HG03469 (cell line): ENCODE data around the gene DDX27.

Source experiments
- ATAC-seq: cut with Tn5 transposase; IDR thresholded peaks from one replicate; pipeline ENCODE4 v1.9.1; 2021; ENCODE audit warnings: mild to moderate bottlenecking, moderate library complexity, moderate number of reproducible peaks; ENCODE audit not compliant: unreplicated experiment

DDX27 gene

DNA sequence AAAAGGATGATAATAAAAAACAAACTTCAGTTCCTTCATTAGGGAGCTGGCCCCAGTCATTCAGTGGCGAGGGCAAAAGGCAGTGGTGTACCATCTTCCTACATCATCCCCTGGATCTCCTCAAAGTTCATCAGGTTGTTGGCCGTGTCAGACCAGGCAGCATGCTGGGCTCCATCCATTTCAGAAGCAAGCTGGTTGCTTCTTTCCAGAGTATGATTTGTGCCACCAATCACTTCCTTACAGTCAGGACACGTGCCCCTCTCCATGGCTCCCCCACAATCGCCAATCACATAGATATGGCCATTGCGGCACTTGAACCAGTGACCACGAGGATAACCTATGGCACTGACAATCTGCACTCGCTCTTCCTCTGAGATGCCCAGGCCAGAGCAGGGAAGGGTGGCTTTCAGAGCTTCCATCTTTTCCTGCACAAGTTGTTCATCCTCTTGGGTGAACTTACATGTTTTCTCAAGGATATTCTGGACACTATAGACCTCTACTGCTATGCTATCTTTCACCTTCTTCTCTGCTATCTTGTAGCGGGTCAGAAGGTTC is 28.0 kb downstream of the DDX27 start:
- no peak for ATAC-seq

DNA sequence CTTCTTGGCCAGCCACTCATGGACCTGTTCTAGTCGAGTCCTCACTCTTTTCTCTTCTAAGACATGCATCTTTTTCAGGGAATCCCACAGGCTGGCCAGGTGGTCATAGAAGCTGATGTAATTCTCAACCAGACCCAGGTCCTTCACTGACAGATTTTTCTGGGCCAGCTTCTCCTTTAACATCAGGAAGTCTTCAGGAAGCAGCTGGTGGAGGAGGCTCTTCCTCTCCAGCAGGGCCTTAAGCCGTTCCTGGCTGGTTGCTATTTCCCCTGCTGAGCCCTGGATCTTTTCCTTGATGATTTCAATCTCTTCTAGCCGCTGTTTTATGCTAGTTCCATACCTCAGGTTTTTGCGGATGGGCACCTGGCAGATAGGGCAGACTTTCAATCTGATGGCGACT is 28.6 kb downstream of the DDX27 start:
- no peak for ATAC-seq

DNA sequence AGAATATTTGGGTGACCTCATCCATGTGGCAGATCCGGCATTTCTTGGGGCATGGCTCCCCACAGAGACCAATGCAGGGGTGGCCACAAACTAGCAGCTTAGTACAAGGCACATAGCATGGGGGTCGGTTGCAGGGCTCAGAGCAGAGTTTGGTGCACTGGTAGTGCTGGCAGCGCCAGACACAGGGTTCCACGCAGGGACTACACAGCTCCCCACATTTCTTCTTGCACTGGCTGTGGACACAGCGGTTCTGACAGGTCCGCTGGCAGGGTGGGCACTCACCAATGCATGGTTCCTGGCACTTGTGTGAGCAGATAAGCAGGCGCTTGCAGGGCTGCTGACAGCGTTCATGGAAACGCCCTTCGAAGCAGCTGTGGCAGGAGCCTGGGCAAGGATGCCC is 29.1 kb downstream of the DDX27 start:
- ATAC-seq, result no peak

DNA sequence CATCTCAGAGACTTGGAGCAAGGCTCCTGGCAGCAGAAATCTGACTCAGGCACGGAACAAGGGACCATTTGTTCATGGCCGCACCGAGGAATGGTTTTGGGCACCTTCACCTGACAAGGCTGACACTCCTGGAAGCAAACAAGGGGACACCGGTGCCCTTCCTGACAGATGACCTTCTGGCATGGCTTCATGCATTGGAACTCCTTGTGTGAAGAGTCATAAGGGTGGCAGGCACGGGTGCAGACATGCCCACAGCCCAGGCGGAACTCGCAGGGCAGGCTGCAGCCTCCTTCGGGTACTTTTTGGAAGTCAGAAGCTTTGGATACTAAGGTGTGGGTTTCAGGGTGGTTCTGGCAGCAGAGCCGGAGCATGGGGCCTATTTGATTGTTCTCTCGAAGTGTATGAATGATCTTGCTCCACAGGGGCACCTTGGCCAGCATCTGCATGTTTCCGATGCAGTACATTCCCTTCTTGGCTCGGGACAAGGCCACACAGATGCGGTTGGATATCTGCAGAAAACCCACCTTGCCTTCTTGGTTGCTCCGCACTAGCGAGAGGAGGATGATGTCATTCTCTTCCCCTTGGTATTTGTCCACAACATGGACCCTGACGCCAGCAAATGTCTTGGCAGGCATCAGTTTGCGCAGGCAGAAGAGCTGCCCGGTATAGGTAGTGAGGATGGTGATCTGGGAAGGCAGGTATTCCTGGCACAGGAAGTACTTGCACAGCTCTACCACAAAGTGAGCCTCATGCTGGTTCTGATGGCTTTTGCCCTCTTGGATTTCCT is 29.9 kb downstream of the DDX27 start:
- ATAC-seq, result no peak

DNA sequence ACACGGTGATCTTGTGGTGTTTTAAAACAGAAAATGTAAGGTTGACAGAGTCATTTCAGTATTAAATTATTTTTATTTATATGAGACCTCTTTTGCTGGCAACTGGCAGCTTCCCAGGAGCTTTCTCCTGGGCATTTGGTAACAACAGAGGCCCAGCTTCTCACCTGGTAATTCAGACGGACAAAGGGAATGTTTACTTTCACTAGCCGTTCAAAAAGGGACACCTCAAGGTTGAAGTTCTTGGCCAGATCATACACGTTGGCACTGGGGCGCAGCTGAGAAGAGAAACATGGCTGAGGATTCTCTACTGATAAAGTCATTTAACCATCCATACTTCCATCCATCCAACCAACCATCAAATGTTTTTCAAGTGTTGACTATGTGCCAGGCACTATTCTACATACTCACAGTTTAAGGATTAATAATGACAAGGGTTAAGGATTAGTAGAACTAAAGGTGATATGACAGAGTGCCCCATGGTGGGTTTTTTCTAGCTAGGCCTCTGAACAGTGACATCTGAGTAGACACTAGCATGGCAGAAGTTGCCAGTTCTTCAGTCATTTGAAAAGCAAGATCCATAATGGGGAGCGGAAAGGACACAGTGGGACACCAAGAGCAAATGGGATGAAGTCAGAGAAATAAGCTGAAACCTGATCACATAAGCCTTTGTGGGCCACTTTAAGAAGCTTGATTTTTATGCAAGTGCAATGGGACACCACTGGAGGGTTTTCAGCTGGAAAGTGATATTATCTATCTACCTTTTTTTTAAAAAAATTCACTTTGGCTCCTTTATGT is 33.5 kb downstream of the DDX27 start:
- no peak for ATAC-seq

- ATAC-seq, result no peak
Observed at GRCh38 chr20:49256261-49256660, 37.0 kb downstream of the DDX27 start.

DNA sequence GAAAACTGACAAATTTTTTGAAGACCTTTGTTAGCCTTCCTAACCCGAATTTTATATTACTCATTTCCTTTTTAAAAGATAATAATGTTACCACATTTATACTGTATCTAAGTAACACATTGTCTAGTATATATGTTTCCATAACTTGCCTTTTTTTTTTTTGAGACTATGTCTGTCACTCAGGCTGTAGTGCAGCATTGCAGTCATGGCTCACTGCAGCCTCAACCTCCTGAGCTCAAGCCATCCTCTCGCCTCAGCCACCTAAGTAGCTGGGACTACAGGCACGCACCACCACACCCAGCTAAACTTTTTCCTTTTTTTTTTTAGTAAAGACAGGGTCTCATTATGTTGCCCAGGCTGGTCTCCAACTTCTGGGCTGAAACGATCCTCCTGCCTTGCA is 40.1 kb downstream of the DDX27 start:
- no peak for ATAC-seq

- no peak for ATAC-seq
Observed at GRCh38 chr20:49259799-49260198, 40.6 kb downstream of the DDX27 start.

GRCh38 chr20:49260218-49260617 is 41.0 kb downstream of the DDX27 start:
- ATAC-seq, result no peak

DNA sequence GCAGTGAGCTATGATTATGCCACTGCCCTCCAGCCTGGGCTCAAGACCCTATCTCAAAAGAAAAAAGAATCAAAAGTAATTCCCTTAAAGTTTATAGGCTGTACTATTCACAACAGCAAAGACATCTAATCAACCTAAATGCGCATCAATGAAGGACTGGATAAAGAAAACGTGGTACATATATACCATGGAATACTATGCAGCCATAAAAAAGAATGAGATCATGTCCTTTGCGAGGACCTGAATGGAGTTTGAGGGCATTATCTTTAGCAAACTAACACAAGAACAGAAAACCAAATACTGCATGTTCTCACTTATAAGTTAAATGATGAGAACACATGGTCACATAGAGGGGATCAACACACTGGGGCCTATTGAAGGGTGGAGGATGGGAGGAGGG is 42.0 kb downstream of the DDX27 start:
- ATAC-seq, result no peak

DNA sequence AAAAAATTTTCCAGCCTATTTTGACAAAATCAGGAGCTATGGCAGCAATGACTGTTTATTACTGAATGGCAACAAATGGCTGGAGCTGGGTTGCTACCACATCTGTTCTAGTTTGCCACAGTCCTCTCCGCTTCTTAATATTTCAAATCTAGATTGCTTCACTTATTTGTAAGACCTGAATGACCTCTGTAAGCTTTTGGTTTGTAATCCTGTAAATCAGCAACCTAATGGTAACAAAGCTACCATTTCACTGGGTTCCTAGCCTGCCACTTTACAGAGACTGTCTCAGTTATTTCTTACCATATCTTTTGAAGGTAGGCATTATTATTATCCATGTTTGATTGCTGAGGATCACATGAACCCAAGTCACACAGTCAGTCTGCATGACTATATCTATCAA is 43.2 kb downstream of the DDX27 start:
- ATAC-seq, result no peak

GRCh38 chr20:49267327-49267726 is 48.1 kb downstream of the DDX27 start:
- ATAC-seq, result no peak

DNA sequence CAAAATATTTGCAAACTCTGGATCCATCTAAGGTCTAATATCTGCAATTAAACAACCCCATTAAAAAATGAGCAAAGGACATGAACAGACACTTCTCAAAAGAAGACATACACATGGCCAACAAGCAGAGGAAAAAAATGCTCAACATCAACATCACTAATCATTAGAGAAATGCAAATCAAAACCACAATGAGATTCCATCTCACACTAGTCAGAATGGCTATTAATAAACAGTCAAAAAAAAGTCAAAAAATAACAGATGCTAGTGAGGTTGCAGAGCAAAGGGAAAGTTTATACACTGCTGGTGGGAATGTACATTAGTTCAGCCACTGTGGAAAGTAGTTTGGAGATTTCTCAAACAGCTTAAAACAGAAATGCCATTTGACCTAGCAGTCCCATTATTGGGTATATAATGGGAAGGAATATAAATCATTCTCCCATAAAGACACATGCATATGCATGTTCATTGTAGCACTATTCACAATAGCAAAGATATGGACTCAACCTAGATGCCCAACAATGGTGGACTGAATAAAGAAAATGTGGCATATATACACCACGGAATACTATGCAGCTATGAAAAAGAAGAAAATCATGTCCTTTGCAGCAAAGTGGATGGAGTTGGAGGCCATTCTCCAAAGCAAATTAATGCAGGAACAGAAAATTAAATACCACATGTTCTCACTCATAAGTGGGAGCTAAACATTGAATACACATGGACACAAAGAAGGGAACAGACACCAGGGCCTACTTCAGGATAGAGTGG is 49.6 kb downstream of the DDX27 start:
- no peak for ATAC-seq

GRCh38 chr20:49270177-49270576 is 51.0 kb downstream of the DDX27 start:
- no peak for ATAC-seq

GRCh38 chr20:49270736-49271135 is 51.5 kb downstream of the DDX27 start:
- ATAC-seq, result no peak

DNA sequence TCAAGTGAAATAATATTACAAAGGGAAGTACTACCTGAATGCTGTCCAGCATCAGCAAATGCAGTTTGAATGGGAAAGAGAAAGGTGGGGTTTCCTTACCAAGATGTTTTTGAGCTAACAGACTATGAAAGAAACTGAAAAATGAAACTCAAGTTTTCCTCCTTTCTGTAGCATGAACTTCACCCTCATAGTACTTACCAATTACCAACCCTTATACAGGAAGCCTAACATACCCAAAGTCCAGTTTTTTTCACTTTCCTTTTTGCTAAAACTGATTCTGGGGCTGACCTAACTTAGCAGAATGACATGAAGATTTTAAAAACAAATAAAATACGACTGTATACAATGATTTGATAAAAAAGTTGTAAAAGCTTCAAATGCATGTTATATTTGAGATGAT is 53.4 kb downstream of the DDX27 start:
- ATAC-seq, result no peak

- no peak for ATAC-seq
Observed at GRCh38 chr20:49273696-49274277, 54.6 kb downstream of the DDX27 start.

DNA sequence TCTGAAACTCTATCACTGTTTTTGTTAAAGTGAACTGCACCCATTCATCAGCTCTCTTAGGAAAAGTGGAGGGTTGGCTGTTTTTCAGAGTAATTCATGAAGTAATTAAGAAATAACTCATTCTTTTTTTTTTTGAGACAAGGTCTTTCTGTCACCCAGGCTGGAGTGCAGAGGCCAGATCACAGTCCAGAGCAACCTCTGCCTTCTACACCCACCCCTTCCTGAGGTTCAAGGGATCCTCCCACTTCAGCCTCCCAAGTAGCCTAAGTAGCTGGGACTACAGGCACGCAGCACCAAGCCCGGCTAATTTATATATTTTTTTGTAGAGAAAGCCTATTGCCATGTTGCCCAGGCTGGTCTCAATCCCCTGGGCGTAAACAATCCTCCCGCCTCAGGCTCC is 56.0 kb downstream of the DDX27 start:
- no peak for ATAC-seq

GRCh38 chr20:49275636-49276035 is 56.4 kb downstream of the DDX27 start:
- ATAC-seq, result no peak

DNA sequence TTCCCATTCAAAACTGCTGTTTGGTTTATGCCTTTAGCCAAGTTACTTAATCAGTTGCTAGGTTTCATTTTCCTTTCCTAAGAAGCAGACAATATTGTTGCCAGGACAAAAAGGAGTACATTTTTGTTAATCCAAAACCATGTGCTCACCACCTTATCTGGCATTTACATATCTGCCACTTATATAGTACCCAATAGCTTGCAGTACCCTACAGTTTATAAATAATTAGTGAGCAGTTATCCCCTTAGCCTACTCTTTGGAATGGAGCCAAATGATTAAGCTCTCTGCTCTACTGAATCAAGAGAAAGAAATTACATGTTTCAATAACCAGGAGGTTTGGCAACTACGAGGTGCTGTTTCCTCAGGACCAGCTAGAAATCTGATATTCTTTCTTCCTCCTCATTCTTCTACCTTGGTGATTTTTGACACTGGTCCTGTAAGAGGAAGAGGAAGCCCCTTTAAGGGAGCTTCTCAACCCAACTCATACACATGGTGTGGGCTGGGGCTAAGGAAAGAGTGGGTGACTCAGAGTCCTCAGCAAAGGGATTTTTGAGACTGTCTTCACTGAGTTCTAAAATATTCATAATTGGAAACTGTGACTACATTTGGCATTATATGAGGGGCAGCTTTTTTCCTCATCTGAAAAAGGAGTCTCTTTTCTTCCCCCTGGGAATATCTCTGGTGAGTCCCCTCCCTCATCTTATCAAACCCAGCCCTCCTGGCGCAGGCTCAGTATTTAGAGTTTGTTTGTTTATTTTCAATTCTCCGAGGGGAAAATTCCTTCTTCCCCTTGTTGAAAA is 57.1 kb downstream of the DDX27 start:
- ATAC-seq, result no peak
